ENCODE results near the gene CACNB2. TPM values are rescaled to one million over a fixed set of nuclear protein-coding genes. Genes with fewer than 3 reads are reported as not detected.

The CACNB2 gene
- total and polyA plus RNA-seq, 4 donors: 0.90 to 23.9 (median 3.7) TPM

GRCh38 chr10:18264466-18265050 lies 124.3 kb downstream of the CACNB2 start:
- no peak overlapping the region for H3K4me3 ChIP-seq
- TF ChIP-seq, protein P1, sequence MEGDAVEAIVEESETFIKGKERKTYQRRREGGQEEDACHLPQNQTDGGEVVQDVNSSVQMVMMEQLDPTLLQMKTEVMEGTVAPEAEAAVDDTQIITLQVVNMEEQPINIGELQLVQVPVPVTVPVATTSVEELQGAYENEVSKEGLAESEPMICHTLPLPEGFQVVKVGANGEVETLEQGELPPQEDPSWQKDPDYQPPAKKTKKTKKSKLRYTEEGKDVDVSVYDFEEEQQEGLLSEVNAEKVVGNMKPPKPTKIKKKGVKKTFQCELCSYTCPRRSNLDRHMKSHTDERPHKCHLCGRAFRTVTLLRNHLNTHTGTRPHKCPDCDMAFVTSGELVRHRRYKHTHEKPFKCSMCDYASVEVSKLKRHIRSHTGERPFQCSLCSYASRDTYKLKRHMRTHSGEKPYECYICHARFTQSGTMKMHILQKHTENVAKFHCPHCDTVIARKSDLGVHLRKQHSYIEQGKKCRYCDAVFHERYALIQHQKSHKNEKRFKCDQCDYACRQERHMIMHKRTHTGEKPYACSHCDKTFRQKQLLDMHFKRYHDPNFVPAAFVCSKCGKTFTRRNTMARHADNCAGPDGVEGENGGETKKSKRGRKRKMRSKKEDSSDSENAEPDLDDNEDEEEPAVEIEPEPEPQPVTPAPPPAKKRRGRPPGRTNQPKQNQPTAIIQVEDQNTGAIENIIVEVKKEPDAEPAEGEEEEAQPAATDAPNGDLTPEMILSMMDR (IDR thresholded peaks at IDR 0.05; ENCODE audit: control extremely low read depth, extremely low read depth): no peak
- no peak overlapping the region for H3K27ac ChIP-seq (ENCODE audit: low read depth in 1 of 2, low read length in 1 of 2)
- peaks cover 0 to 20% (median 0%) of the 10 kb centered on the region in 5 donors for H3K4me1 ChIP-seq (ENCODE audit: control insufficient read depth in 5 of 5, insufficient read depth in 5 of 5, low read length in 5 of 5)
- DNase-seq (peak in 2 of 3 donors; percentile 62 to 75), ATAC-seq (ENCODE audit: insufficient read depth, low FRiP score) (no peak)
- no peaks in the 10 kb centered on the region for H3K9me3 ChIP-seq (ENCODE audit: control insufficient read depth in 4 of 4, insufficient read depth in 3 of 4, low read length in 3 of 4)
- H3K27me3 ChIP-seq (ENCODE audit: control insufficient read depth in 3 of 3, insufficient read depth in 3 of 3, low read length in 2 of 3): no peaks in the 10 kb centered on the region
- H3K36me3 ChIP-seq (ENCODE audit: control insufficient read depth in 4 of 4, insufficient read depth in 4 of 4, low read length in 4 of 4): no peaks in the 10 kb centered on the region
- no peak overlapping the region for H3K9ac ChIP-seq (ENCODE audit: insufficient read depth in 1 of 2, low read length in 2 of 2)
- WGBS, 2 donors: 61 to 62% methylated on average over 5 of the region's 5 CpGs

DNA sequence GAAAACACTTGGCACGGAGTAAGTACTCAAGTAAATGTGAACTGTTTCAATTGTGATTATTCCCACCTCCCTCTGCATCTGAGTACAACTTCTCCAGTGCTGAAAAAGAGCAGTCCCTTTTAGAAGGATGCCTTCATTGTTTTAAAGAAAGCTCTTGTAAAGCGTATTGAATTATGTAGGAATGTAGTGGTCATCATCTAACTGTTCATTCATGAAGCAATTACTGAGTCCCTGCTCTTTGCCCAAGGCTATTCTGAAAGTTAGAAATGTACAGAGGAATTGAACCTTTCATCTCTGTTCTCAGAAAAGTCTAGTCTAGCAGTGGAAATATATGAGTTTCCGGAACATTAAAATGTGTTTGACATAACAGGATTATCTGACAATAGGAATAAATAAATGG lies 127.8 kb downstream of the CACNB2 start:
- Histone ChIP-seq H3K9ac (ENCODE audit: insufficient read depth in 1 of 2, low read length in 2 of 2) (no peak overlapping the region), H3K9me3 (ENCODE audit: control insufficient read depth in 4 of 4, insufficient read depth in 3 of 4, low read length in 3 of 4) (no peaks in the 10 kb centered on the region), H3K27me3 (ENCODE audit: control insufficient read depth in 3 of 3, insufficient read depth in 3 of 3, low read length in 2 of 3) (no peaks in the 10 kb centered on the region), H3K27ac (ENCODE audit: low read depth in 1 of 2, low read length in 1 of 2) (no peak overlapping the region), H3K36me3 (ENCODE audit: control insufficient read depth in 4 of 4, insufficient read depth in 4 of 4, low read length in 4 of 4) (no peaks in the 10 kb centered on the region), H3K4me1 (ENCODE audit: control insufficient read depth in 5 of 5, insufficient read depth in 5 of 5, low read length in 5 of 5) (peaks cover 0 to 13% (median 0%) of the 10 kb centered on the region in 5 donors), H3K4me3 (no peak overlapping the region)
- 85 to 92% methylated on average over 3 of the region's 3 CpGs for WGBS, 2 donors
- ATAC-seq (ENCODE audit: insufficient read depth, low FRiP score) (no peak), DNase-seq (no peak)
- TF ChIP-seq, protein P1 (IDR thresholded peaks at IDR 0.05; ENCODE audit: control extremely low read depth, extremely low read depth): no peak

DNA sequence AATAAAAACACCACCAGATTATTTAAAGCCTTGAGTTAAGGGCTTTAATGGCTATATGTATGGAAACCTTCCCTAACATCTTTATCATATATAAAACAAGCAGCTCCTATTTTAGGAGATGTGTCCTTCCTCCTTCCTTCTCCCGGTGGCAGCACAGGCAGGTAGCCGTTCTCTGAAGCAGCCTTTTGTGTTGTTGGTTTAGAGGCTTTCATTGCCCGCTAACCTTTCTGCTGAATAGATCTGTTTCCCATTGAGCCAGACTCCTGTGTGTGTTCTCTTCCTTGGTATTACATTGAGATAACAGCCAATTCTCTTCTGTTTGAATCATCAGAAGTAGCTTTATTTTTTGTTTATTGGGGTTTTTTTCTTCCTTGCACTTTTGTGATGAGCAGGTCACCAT lies 131.3 kb downstream of the CACNB2 start:
- Histone ChIP-seq H3K9me3 (ENCODE audit: control insufficient read depth in 4 of 4, insufficient read depth in 3 of 4, low read length in 3 of 4) (no peaks in the 10 kb centered on the region), H3K27me3 (ENCODE audit: control insufficient read depth in 3 of 3, insufficient read depth in 3 of 3, low read length in 2 of 3) (no peaks in the 10 kb centered on the region), H3K9ac (ENCODE audit: insufficient read depth in 1 of 2, low read length in 2 of 2) (no peak overlapping the region), H3K4me3 (no peak overlapping the region), H3K36me3 (ENCODE audit: control insufficient read depth in 4 of 4, insufficient read depth in 4 of 4, low read length in 4 of 4) (no peaks in the 10 kb centered on the region), H3K4me1 (ENCODE audit: control insufficient read depth in 5 of 5, insufficient read depth in 5 of 5, low read length in 5 of 5) (no peaks in the 10 kb centered on the region), H3K27ac (ENCODE audit: low read depth in 1 of 2, low read length in 1 of 2) (no peak overlapping the region)
- TF ChIP-seq, protein P1 (IDR thresholded peaks at IDR 0.05; ENCODE audit: control extremely low read depth, extremely low read depth): no peak
- no peak for DNase-seq
- 70 to 72% methylated on average over 3 of the region's 3 CpGs for WGBS, 2 donors
- no peak for ATAC-seq (ENCODE audit: insufficient read depth, low FRiP score)

DNA sequence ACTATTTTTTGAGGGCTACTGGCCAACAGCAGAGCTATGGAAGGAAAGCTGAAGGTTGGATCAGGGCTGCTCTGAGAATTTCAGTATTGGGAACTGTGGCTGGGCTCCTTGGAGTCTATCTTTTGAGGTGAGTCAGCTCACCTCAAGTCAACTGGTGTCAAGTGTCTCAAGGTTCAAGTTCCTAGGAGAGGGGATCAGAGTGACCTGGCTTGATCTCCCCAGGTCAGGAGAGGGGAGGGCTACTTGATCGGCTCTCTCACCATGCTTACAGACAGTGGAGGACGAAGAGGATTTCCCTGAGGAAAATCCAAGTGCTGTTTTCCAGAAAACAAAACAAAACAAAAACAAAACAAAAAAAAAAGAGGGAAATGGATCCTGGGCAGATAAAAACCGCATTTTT lies 132.8 kb downstream of the CACNB2 start:
- TF ChIP-seq, protein P1 (IDR thresholded peaks at IDR 0.05; ENCODE audit: control extremely low read depth, extremely low read depth): no peak
- no peaks in the 10 kb centered on the region for H3K4me1 ChIP-seq (ENCODE audit: control insufficient read depth in 5 of 5, insufficient read depth in 5 of 5, low read length in 5 of 5)
- no peaks in the 10 kb centered on the region for H3K27me3 ChIP-seq (ENCODE audit: control insufficient read depth in 3 of 3, insufficient read depth in 3 of 3, low read length in 2 of 3)
- no peaks in the 10 kb centered on the region for H3K36me3 ChIP-seq (ENCODE audit: control insufficient read depth in 4 of 4, insufficient read depth in 4 of 4, low read length in 4 of 4)
- no peak overlapping the region for H3K4me3 ChIP-seq
- DNase-seq: no peak
- H3K9me3 ChIP-seq (ENCODE audit: control insufficient read depth in 4 of 4, insufficient read depth in 3 of 4, low read length in 3 of 4): no peaks in the 10 kb centered on the region
- no peak for ATAC-seq (ENCODE audit: insufficient read depth, low FRiP score)
- 82 to 93% methylated on average over 3 of the region's 3 CpGs for WGBS, 2 donors
- H3K9ac ChIP-seq (ENCODE audit: insufficient read depth in 1 of 2, low read length in 2 of 2): no peak overlapping the region
- H3K27ac ChIP-seq (ENCODE audit: low read depth in 1 of 2, low read length in 1 of 2): no peak overlapping the region

Data from lung (tissue), 12 donors.